Thyroid gland (tissue), 4 donors: ENCODE results near the gene KRT73. TPM values are rescaled to one million over a fixed set of nuclear protein-coding genes. Genes with fewer than 3 reads are reported as not detected.
A peak's percentile ranks its signal among the peaks of the same experiment; 100 is the strongest.

ENCODE experiments used
- DNase-seq, 2 donors: peaks; one replicate each; pipeline ENCODE4 v3.0.0-alpha.2; 2019
- H3K27ac ChIP-seq, 3 donors: fragments of 200-600 bp; sonication (generic); 1 replicate in 2 of 3; 2 replicates in 1 of 3; pipeline ENCODE4 v1.5.1; 2016 to 2019; ENCODE audit warnings: mild to moderate bottlenecking in 1 of 3, moderate library complexity in 1 of 3
- H3K27me3 ChIP-seq: fragments of 200-600 bp; sonication (generic); one replicate; pipeline ENCODE4 v1.5.1; 2019
- H3K36me3 ChIP-seq, 2 donors: fragments of 200-600 bp; sonication (generic); one replicate each; pipeline ENCODE4 v1.5.1; 2016 to 2019
- H3K4me1 ChIP-seq, 2 donors: fragments of 200-600 bp; sonication (generic); one replicate each; pipeline ENCODE4 v1.5.1; 2017 to 2019
- H3K4me3 ChIP-seq, 3 donors: fragments of 200-600 bp; sonication (generic); replicated peaks in 1 of 3; 1 replicate in 2 of 3; 2 replicates in 1 of 3; pipeline ENCODE4 v1.5.1; 2016; ENCODE audit warnings: mild to moderate bottlenecking in 1 of 3
- H3K9me3 ChIP-seq: fragments of 200-600 bp; sonication (generic); one replicate; pipeline ENCODE4 v1.5.1; 2017
- POLR2A ChIP-seq, 2 donors: fragments of 450-650 bp; IDR thresholded peaks; one replicate each; pipeline ENCODE4 v1.6.1; 2017; ENCODE audit warnings: antibody characterized with exemption in 2 of 2, mild to moderate bottlenecking in 2 of 2, moderate library complexity in 1 of 2
- WGBS, 2 donors: methylation state at CpG; one replicate each; pipeline ENCODE4 v1.1.5; 2017; 5-methylcytosine and 5-hydroxymethylcytosine counted together
- intact Hi-C: fragments of 100-400 bp; cut with DNase I; formaldehyde crosslinking; loops from one replicate; pipeline ENCODE4 v1.15.1; 2023
- total RNA-seq, 4 donors: library from RNA; depleted of rRNA; stranded (reverse); fragments of >200 nt; gene quantifications; one replicate each; pipeline ENCODE4 v1.2.3, GENCODE V29; 2016
- TF ChIP-seq, protein P1 (sequence below), 6 experiments: fragments of 200-600 bp in 3 of 6; fragments of 450-650 bp in 3 of 6; sonication (generic) in 3 of 6; IDR thresholded peaks; one replicate each; pipeline ENCODE4 v1.5.1; 2016 to 2019; ENCODE audit warnings: antibody characterized with exemption in 6 of 6, mild to moderate bottlenecking in 2 of 6, inconsistent platforms in 1 of 6, moderate library complexity in 1 of 6

Gene KRT73
- total RNA-seq, 4 donors from 2014 or later = not detected

DNA sequence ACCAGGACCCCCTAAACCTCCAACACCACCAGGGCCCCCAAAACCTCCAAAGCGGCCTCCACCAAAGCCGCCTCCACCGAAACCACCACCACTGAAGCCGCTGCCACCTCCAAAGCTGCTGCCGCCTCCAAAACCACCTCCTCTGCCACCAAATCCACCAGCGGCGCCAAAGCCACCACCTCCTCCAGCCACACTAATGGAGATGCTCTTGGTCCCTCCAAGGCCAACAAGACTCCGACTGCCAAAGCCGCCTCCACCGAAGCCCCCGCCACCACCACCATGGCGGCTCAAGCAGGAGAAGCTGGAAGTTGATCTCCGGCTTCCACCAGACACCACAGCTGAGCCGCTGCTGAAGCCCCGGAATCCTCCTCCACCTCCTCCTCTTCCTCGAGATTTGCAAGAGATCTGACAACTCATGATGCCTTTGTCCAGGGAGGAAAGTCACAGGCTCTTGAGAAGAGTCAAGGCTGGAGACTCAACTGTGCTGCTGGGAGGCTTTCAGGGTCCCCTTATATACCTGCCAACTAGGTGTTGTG is 33.4 kb upstream of the KRT73 start, which contains the start of gene KRT2:
Gene KRT2 (minus strand): TSS at position 486 of the 536 bp plus-strand sequence. CDS start 69 bp downstream, at position 417.
- Histone ChIP-seq H3K36me3 (no peaks in the 10 kb centered on the region), H3K4me3 (no peak within 1 kb of the TSS), H3K4me1 (peaks cover 7 to 19% of the 10 kb centered on the region in 2 donors), H3K27ac (no peak within 1 kb of the TSS), H3K27me3 (no peaks in the 10 kb centered on the region), H3K9me3 (no peaks in the 10 kb centered on the region)
- DNase-seq = no peak
- WGBS, 2 donors = 91 to 95% methylated on average over 7 to 16 of the region's 16 CpGs
- intact Hi-C loops = no loop called here
- TF ChIP-seq, protein P1, sequence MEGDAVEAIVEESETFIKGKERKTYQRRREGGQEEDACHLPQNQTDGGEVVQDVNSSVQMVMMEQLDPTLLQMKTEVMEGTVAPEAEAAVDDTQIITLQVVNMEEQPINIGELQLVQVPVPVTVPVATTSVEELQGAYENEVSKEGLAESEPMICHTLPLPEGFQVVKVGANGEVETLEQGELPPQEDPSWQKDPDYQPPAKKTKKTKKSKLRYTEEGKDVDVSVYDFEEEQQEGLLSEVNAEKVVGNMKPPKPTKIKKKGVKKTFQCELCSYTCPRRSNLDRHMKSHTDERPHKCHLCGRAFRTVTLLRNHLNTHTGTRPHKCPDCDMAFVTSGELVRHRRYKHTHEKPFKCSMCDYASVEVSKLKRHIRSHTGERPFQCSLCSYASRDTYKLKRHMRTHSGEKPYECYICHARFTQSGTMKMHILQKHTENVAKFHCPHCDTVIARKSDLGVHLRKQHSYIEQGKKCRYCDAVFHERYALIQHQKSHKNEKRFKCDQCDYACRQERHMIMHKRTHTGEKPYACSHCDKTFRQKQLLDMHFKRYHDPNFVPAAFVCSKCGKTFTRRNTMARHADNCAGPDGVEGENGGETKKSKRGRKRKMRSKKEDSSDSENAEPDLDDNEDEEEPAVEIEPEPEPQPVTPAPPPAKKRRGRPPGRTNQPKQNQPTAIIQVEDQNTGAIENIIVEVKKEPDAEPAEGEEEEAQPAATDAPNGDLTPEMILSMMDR (IDR thresholded peaks at IDR 0.05) = no peak
- TF ChIP-seq POLR2A (IDR thresholded peaks at IDR 0.05) = no peak

DNA sequence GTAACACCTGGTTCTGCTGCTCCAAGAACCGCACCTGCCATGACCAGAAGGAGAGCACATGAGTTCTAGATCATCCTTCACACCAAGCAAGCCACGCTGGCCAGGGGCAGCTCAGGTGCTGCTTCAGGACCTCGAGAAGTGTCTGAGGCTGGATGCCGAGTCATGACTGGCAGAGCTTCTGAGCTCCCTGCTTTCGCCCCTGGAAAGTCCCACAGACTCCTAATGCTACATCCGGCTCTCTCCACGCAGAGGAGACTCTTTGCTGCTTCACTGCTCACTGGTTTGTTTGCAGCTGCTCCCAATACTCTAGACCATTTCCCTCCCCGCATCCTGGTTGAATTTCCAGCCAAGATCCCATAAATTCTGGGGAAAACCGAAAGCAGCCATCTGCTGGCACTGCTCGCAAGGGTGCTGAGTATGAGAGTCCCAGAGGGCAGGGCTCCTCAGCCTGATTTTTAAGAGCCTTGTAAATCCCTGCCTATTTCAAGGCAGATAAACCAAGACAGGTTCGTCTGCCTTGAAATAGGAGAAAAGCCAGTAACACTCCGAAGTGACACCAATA is 32.2 kb upstream of the KRT73 start:
- TF ChIP-seq, protein P1 (IDR thresholded peaks at IDR 0.05) = no peak
- TF ChIP-seq POLR2A (IDR thresholded peaks at IDR 0.05) = no peak
- no peaks in the 10 kb centered on the region for H3K9me3 ChIP-seq
- intact Hi-C loops = no loop called here
- H3K27ac ChIP-seq = no peak overlapping the region
- DNase-seq = peak; percentile 48 to 70
- 47 to 57% methylated on average over 11 to 12 of the region's 12 CpGs for WGBS, 2 donors
- no peaks in the 10 kb centered on the region for H3K36me3 ChIP-seq
- H3K4me3 ChIP-seq = no peak overlapping the region
- H3K27me3 ChIP-seq = no peaks in the 10 kb centered on the region
- peaks cover 7 to 14% of the 10 kb centered on the region in 2 donors for H3K4me1 ChIP-seq

DNA sequence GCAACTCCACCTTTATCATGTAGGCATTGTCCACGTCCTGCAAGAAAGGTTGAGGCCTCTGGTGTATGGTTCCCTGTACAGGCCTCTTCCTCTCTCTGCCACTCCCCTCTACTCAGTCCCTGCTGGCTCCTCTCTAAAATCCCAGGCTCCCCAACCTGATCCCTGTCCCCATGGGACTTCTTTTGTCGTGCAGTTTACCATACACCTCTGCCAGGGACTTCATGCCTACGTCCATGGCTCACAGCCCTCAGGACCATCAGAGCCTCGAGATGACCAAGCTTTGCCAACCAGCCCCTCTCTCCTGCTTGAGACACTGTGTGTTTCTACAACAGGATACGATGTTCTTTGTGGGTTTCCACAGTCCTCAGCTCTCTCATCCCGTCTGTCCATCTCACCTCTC is 30.7 kb upstream of the KRT73 start:
- WGBS, 2 donors = 81 to 88% methylated on average over 6 of the region's 6 CpGs
- Histone ChIP-seq H3K27ac (no peak overlapping the region), H3K9me3 (no peaks in the 10 kb centered on the region), H3K4me3 (no peak overlapping the region), H3K36me3 (no peaks in the 10 kb centered on the region), H3K4me1 (peaks cover 0 to 6% of the 10 kb centered on the region in 2 donors), H3K27me3 (no peaks in the 10 kb centered on the region)
- no peak for TF ChIP-seq POLR2A (IDR thresholded peaks at IDR 0.05)
- TF ChIP-seq, protein P1 (IDR thresholded peaks at IDR 0.05) = no peak
- DNase-seq = no peak
- intact Hi-C loops = no loop called here

DNA sequence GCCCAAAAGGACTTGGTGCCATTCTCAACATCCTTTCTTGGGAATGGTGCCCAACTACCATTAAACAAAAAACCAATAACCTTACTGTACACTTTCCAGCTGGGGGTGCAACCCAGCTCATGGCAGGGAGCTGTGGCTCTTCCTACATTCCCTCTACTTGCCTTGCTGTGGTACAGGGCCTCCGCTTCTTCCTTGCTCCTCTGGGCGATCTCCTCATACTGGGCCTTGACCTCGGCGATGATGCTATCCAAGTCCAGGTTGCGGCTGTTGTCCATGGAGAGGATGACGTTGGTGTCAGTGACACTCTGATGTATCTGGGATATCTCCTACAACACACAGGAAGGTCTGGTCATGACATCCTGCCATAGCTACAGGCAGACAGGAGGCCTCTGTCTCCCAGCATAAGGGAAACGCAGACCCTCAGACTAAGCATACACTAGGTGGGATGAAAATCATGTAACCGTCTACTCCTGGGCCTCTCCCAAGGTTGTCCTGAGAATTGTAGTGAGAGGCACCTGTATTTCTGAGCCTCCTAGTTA is 29.7 kb upstream of the KRT73 start:
- 96% methylated on average over 8 of the region's 8 CpGs for WGBS, 2 donors
- Histone ChIP-seq H3K4me3 (no peak overlapping the region), H3K36me3 (no peaks in the 10 kb centered on the region), H3K4me1 (peaks cover 0 to 6% of the 10 kb centered on the region in 2 donors), H3K27me3 (no peaks in the 10 kb centered on the region), H3K9me3 (no peaks in the 10 kb centered on the region), H3K27ac (no peak overlapping the region)
- intact Hi-C loops = no loop called here
- DNase-seq = no peak
- no peak for TF ChIP-seq POLR2A (IDR thresholded peaks at IDR 0.05)
- TF ChIP-seq, protein P1 (IDR thresholded peaks at IDR 0.05) = no peak

DNA sequence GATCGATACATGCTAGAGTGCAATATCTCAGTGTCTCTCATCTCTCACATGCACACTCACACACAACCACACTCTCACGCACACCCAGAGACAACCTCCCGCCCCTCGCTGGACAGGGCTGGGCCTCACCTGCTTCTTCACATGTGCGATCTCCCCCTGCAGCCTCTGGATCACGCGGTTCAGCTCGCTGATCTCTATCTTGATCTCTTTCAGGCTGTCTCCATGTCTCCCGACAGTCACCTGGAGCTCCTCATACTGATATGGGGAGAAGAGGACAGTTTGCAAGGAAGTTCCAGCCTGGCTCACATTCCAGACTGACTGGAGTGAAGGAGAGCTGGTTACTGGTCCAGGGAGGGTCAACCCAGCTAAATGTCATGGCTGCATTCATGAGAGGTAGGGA is 29.2 kb upstream of the KRT73 start:
- Histone ChIP-seq H3K36me3 (no peaks in the 10 kb centered on the region), H3K4me3 (no peak overlapping the region), H3K27me3 (no peaks in the 10 kb centered on the region), H3K27ac (no peak overlapping the region), H3K4me1 (peaks cover 0 to 6% of the 10 kb centered on the region in 2 donors), H3K9me3 (no peaks in the 10 kb centered on the region)
- WGBS, 2 donors = 94% methylated on average over 9 of the region's 9 CpGs
- no peak for DNase-seq
- TF ChIP-seq, protein P1 (IDR thresholded peaks at IDR 0.05) = no peak
- TF ChIP-seq POLR2A (IDR thresholded peaks at IDR 0.05) = no peak
- intact Hi-C loops = no loop called here
